Neural cell (in vitro differentiated cells): ENCODE data around the gene SLC15A5. TPM values are rescaled to one million over a fixed set of nuclear protein-coding genes. Genes with fewer than 3 reads are reported as not detected.

Experiments used
- H2AFZ ChIP-seq: fragments of 200-600, 300-800 bp; sonication (generic), shearing (Covaris generic); 2 replicates; pipeline ENCODE4 v1.6.0; 2014; ENCODE audit warnings: low read depth, mild to moderate bottlenecking, antibody characterized with exemption, low read length, moderate library complexity
- H3F3A ChIP-seq: fragments of 200-600 bp; shearing (Covaris generic); 2 replicates; pipeline ENCODE4 v1.6.1; 2016; ENCODE audit warnings: mild to moderate bottlenecking, moderate library complexity, mixed read lengths, antibody characterized with exemption, low read length; ENCODE audit not compliant: insufficient read depth, poor library complexity, severe bottlenecking
- H3K27ac ChIP-seq: fragments of 200-600, 300-800 bp; sonication (generic), shearing (Covaris generic); 2 replicates; pipeline ENCODE4 v1.5.1; 2014; ENCODE audit warnings: mild to moderate bottlenecking, low read length, moderate library complexity
- H3K27me3 ChIP-seq: fragments of 300-800, 200-600 bp; sonication (generic), shearing (Covaris generic); 2 replicates; pipeline ENCODE4 v1.6.0; 2014; ENCODE audit warnings: mild to moderate bottlenecking, low read depth, low read length, moderate library complexity; ENCODE audit not compliant: insufficient read depth
- H3K36me3 ChIP-seq: fragments of 300-800, 200-600 bp; sonication (generic), shearing (Covaris generic); 2 replicates; pipeline ENCODE4 v1.5.1; 2014; ENCODE audit warnings: mild to moderate bottlenecking, antibody characterized with exemption, low read length, moderate library complexity; ENCODE audit not compliant: insufficient read depth
- H3K4me2 ChIP-seq: fragments of 300-800, 200-600 bp; sonication (generic), shearing (Covaris generic); 2 replicates; pipeline ENCODE4 v1.6.0; 2014; ENCODE audit warnings: mild to moderate bottlenecking, low read length
- H3K4me3 ChIP-seq: fragments of 300-800, 200-600 bp; sonication (generic), shearing (Covaris generic); 2 replicates; pipeline ENCODE4 v1.5.1; 2014; ENCODE audit warnings: mild to moderate bottlenecking, low read length, moderate library complexity
- H3K79me2 ChIP-seq: fragments of 200-600 bp; shearing (Covaris generic); replicated peaks from 2 replicates; pipeline ENCODE4 v1.6.0; 2014; ENCODE audit warnings: mild to moderate bottlenecking, low read length, moderate library complexity; ENCODE audit not compliant: insufficient read depth
- H3K9ac ChIP-seq: fragments of 300-800, 200-600 bp; sonication (generic), shearing (Covaris generic); 2 replicates; pipeline ENCODE4 v1.6.1; 2016; ENCODE audit warnings: mild to moderate bottlenecking, low read length, mixed read lengths
- H3K9me2 ChIP-seq: fragments of 200-600 bp; shearing (Covaris generic); 2 replicates; pipeline ENCODE4 v1.6.1; 2016; ENCODE audit warnings: mild to moderate bottlenecking, low read length, mixed read lengths; ENCODE audit not compliant: insufficient read depth
- H3K9me3 ChIP-seq: fragments of 200-600, 300-800 bp; sonication (generic), shearing (Covaris generic); 2 replicates; pipeline ENCODE4 v1.6.1; 2016; ENCODE audit warnings: mild to moderate bottlenecking, mixed run types, low read length, moderate library complexity, mixed read lengths
- H4K20me1 ChIP-seq: fragments of 200-600 bp; shearing (Covaris generic); 2 replicates; pipeline ENCODE4 v1.6.1; 2016; ENCODE audit warnings: mild to moderate bottlenecking, mixed run types; ENCODE audit not compliant: insufficient read depth
- CTCF ChIP-seq: fragments of 450-650 bp; IDR thresholded peaks from 2 replicates; pipeline ENCODE4 v1.5.1; 2014; ENCODE audit warnings: antibody characterized with exemption, mild to moderate bottlenecking, moderate library complexity; ENCODE audit not compliant: poor library complexity, severe bottlenecking
- EP300 ChIP-seq: fragments of 450-650 bp; conservative IDR thresholded peaks from 2 replicates; pipeline ENCODE4 v1.6.1; 2014; ENCODE audit warnings: antibody characterized with exemption, mild to moderate bottlenecking, moderate library complexity; ENCODE audit not compliant: poor library complexity, severe bottlenecking
- EZH2 ChIP-seq: fragments of 200-600, 300-800 bp; shearing (Covaris generic), sonication (generic); IDR thresholded peaks from 2 replicates; pipeline ENCODE4 v1.6.1; 2014; ENCODE audit warnings: antibody characterized with exemption, low read length, borderline replicate concordance, mild to moderate bottlenecking; ENCODE audit not compliant: insufficient read depth, poor library complexity, severe bottlenecking
- MXI1 ChIP-seq: fragments of 450-650 bp; conservative IDR thresholded peaks from 2 replicates; pipeline ENCODE4 v1.6.1; 2014; ENCODE audit warnings: antibody characterized with exemption, mild to moderate bottlenecking; ENCODE audit not compliant: poor library complexity, severe bottlenecking
- POLR2AphosphoS5 ChIP-seq: IDR thresholded peaks from 2 replicates; pipeline ENCODE4 v1.6.1; 2012
- RAD21 ChIP-seq: fragments of 450-650 bp; conservative IDR thresholded peaks from 2 replicates; pipeline ENCODE4 v1.6.1; 2014; ENCODE audit warnings: antibody characterized with exemption, mild to moderate bottlenecking, moderate library complexity
- REST ChIP-seq: IDR thresholded peaks from 2 replicates; pipeline ENCODE4 v1.6.1; 2012; ENCODE audit warnings: borderline replicate concordance
- SMC3 ChIP-seq: fragments of 450-650 bp; conservative IDR thresholded peaks from 2 replicates; pipeline ENCODE4 v1.6.1; 2014; ENCODE audit warnings: antibody characterized with exemption, mild to moderate bottlenecking, moderate library complexity; ENCODE audit not compliant: poor library complexity
- TAF1 ChIP-seq: IDR thresholded peaks from 2 replicates; pipeline ENCODE4 v1.6.1; 2012; ENCODE audit warnings: low read depth
- polyA plus RNA-seq: library from polyadenylated mRNA; depleted of rRNA; stranded (reverse); fragments of >200 nt; gene quantifications from 2 replicates; pipeline ENCODE4 v1.2.3, GENCODE V29; 2014

The SLC15A5 gene
- polyA plus RNA-seq, 1 donor from 2014 or later = not detected

DNA sequence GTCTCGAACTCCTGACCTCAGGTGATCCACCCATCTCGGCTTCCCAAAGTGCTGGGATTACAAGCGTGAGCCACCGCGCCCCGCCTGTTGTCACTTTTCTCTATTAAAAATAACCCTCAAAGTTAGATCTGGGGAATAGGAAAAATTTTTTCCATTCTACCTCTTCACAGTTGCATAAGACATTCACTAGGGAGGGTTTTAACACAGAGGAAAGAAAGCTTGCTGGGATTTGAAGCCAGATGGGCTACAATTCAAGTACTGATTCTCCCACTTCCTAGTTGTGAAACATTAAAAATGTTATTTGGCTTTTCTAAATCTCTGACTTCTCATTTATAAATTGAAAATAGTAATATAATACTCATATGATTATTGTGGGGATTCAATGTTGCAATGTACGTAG lies 23.3 kb upstream of the SLC15A5 start:
- Histone ChIP-seq H2AFZ (no peak overlapping the region), H3K4me3 (no peak overlapping the region), H3K27ac (no peak overlapping the region), H3K36me3 (no peaks in the 10 kb centered on the region), H3K27me3 (no peaks in the 10 kb centered on the region), H3K9me2 (no peaks in the 10 kb centered on the region), H3K79me2 (no peaks in the 10 kb centered on the region), H3F3A (no peaks in the 10 kb centered on the region), H3K9ac (no peak overlapping the region), H3K9me3 (no peaks in the 10 kb centered on the region), H3K4me2 (no peak overlapping the region), H4K20me1 (no peaks in the 10 kb centered on the region)
- no peak for TF ChIP-seq POLR2AphosphoS5
- no peak for TF ChIP-seq EP300
- TF ChIP-seq MXI1 = no peak
- no peak for TF ChIP-seq TAF1
- TF ChIP-seq SMC3 = no peak
- no peak for TF ChIP-seq REST
- no peak for TF ChIP-seq EZH2
- TF ChIP-seq CTCF = no peak
- no peak for TF ChIP-seq RAD21

DNA sequence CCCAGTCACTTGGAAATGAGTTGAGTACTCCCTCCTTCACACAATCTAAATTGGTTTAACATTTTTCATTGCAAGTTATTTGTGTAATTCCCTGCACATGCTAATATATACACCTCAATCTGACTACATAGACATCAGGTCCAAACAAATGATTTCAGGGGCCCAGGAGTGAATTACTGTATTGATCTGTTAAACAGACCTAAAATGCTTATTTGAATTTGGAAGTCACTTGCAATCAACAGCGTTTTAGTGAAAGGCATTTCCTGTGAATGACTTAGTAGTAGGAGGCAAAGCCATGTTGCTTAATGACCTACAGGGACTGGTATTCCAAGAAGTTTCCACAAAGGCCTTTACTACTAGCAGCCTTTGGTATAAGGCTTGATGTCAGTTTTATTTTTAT lies 22.6 kb upstream of the SLC15A5 start:
- Histone ChIP-seq H3K4me2 (no peak overlapping the region), H3F3A (no peaks in the 10 kb centered on the region), H3K4me3 (no peak overlapping the region), H3K9me3 (no peaks in the 10 kb centered on the region), H3K36me3 (no peaks in the 10 kb centered on the region), H3K79me2 (no peaks in the 10 kb centered on the region), H2AFZ (no peak overlapping the region), H3K27me3 (no peaks in the 10 kb centered on the region), H3K9ac (no peak overlapping the region), H3K27ac (no peak overlapping the region), H4K20me1 (no peaks in the 10 kb centered on the region), H3K9me2 (no peaks in the 10 kb centered on the region)
- TF ChIP-seq CTCF = no peak
- no peak for TF ChIP-seq EP300
- TF ChIP-seq SMC3 = no peak
- TF ChIP-seq MXI1 = no peak
- TF ChIP-seq RAD21 = no peak
- TF ChIP-seq REST = no peak
- TF ChIP-seq TAF1 = no peak
- TF ChIP-seq EZH2 = no peak
- no peak for TF ChIP-seq POLR2AphosphoS5
